GOT3 (cell line): ENCODE measurements around the gene VAV2.

ENCODE experiments used
- DNase-seq: peaks from one replicate; lab custom pipeline; 2025; ENCODE audit warnings: mixed read lengths; lab: John Stamatoyannopoulos, UW

The VAV2 gene

DNA sequence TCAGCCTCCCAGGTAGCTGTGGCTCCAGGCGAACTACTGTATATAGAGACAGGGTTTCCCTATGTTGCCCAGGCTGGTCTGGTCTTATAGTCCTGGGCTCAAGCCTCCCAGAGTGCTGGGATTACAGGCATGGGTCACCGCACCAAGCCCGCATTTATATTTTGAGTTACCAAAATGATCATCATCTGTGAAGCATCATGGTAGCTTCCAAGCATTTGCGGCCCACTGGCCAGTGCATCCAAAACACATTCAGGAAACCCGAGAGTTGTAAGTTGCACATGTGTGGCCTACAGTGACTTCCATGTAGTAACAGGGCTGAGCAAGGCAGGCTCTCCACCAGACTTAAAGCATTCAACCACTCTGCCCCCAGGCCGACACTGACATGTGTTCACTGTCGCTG lies 35.4 kb upstream of the VAV2 start:
- no peak for DNase-seq

DNA sequence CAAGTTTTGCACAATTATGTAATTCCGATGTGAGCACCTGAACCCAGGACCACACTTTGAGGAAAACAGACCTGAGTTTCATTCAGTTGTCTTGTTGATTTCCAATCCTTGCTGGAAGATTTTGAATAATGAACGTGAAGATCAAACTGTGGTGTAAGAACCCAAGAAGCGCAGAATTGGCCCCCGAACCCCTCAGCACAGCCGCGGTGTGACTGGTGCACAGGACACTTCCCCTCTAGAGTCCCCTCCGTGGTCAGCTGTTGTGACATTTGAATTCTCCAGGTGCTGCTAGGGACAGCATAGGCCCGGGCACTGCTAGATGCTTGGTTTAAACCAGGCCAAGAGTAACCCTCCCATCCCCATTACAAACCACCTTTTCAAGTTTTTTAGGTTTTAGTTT lies 34.9 kb upstream of the VAV2 start:
- no peak for DNase-seq

DNA sequence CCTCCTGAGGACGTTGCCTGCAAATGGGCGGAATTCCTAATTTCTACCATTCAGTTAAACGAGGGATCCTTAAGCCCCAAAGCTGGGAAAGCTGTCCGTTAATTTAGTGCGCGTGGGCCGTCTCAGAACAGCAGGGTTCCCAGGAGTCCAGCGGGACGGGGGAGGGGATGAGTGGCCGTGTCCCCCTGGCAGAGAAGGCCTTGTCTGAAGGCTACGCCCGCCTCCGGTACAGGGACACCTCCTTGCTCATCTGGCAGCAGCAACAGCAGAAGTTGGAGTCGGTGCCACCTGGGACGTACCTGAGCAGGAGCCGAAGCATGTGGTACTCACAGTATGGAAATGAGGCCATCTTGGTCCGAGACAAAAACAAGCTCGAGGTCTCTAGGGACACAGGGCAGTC lies 34.5 kb upstream of the VAV2 start:
- no peak for DNase-seq

GRCh38 chr9:134025606-134026541 lies 33.8 kb upstream of the VAV2 start:
- DNase-seq: no peak

DNA sequence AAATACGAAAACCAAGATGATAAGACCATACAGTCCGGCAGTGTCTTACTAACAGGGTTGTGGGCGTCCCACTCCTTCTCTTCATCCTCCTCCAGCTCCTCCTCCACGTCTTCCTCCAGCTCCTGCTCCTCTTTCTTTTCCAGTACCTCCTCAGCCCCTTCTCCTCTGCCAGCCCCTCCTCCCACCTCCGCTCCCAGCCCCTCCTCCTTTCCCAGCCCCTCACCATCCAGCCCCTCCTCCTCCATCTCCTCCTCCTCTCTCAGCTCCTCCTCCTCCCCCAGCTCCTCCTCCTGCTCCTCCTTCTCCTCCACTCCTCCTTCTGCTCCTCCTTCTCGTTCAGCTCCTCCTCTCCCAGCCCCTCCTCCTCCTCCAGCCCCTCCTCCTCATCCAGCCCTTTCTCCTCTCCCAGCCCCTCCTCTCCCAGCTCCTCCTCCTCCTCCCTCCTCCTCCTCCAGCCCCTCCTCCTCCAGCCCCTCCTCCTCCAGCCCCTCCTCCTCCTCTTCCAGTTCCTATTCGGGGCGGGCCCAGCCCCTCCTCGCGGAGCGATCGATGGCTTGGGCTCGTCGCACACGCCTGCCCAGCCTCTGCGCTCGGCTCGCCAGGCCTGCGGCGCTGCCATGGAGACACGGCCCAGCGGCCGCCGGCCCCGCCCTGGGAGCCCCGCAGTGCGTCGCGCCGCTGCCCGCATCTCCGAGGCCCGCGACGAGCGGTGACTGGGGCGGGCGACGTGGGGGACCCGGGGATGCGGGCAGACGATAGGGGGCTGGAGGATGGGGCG lies 32.9 kb upstream of the VAV2 start, which contains the start of gene BRD3OS:
Gene BRD3OS (plus strand): TSS at position 654 of the 778 bp plus-strand sequence. CDS start 1,267 bp downstream, outside the sequence.
- DNase-seq: peak; percentile 86

- DNase-seq: no peak
These were observed 32.2 kb upstream of the VAV2 start for GRCh38 chr9:134024214-134024792.

GRCh38 chr9:134014946-134015345 lies 22.8 kb upstream of the VAV2 start:
- no peak for DNase-seq

GRCh38 chr9:134011401-134011800 lies 19.3 kb upstream of the VAV2 start:
- DNase-seq: no peak

- no peak for DNase-seq
These were observed 18.4 kb upstream of the VAV2 start for GRCh38 chr9:134010310-134011173.

GRCh38 chr9:134007571-134007970 lies 15.4 kb upstream of the VAV2 start:
- no peak for DNase-seq

- DNase-seq: no peak
These were observed 15.0 kb upstream of the VAV2 start for GRCh38 chr9:134007150-134007549.

GRCh38 chr9:134005381-134005780 lies 13.3 kb upstream of the VAV2 start:
- no peak for DNase-seq

DNA sequence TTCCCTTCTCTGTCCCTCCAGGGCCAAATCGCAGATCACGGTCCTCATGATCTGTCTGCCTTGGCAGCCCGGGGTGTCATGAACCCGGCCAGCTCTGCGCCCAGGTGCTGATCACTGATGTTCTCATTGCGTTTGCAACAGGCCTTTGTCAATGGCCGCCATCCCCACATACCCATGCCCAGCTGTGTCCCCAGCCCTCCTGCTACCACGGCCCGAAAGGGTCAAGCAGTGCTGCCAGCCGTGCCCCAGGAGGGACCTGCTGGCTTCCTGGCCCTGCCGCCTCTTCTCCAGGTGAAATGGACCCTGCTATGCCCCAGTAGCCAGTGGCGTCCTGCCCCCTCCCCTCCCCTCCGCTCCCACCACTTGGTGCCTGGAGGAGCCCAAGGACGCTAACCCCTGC lies 12.8 kb upstream of the VAV2 start:
- no peak for DNase-seq

DNA sequence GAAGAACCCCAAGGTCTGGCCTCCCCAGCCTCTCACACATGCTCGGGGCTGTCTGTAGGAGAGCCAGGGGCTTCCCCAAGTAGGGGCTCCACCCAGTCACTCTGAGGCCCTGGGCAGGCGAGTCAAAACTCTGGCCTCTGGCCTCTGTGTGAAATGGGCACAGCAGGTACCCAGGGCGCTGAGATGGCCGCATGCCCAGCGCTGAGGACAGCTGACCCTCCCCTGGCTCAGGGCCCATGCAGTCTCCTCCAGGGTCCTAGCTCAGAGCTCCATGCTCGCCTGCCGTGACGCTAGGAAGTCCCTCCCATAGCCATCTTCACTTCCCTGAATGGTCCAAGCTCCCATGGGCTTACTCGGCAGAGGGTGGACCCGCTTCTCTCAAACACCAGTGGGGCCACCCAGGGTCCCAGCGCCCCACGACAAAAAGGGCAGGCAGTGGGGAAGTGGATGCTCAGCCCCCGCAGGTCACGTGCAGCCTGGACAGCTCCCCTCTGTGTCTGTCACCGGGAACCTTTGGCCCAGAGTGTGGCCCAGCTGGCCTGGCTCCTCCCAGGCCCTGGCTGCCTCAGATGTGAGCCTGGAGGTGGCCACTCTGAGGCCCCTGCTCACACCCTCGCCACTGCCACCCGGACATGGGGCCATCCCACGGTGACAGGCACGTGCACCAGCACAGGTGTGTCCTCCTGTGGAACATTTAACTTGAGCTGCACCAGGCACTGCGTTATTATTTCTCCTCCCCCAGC lies 12.2 kb upstream of the VAV2 start:
- no peak for DNase-seq

- DNase-seq: no peak
These were observed 11.1 kb upstream of the VAV2 start for GRCh38 chr9:134003237-134003636.

DNA sequence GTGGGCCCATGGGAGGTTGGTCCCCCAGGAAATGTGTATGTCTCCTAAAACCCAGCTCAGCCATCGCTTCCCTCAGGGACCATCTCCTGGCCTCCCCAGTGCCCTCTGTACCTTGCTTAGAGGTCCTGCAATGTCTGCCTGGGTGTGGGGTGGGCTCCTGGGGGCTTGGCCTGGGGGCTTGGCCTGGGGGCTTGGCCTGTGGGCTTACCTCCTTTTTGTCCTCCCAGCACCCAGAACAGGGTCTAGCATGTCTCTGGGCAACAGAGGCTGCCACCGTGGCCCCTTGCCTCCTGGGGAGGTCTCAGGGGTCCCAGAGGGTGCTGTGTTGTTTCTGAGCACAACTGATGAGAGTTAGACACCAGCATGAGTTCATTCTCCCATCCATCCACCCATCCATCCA lies 10.7 kb upstream of the VAV2 start:
- no peak for DNase-seq

DNA sequence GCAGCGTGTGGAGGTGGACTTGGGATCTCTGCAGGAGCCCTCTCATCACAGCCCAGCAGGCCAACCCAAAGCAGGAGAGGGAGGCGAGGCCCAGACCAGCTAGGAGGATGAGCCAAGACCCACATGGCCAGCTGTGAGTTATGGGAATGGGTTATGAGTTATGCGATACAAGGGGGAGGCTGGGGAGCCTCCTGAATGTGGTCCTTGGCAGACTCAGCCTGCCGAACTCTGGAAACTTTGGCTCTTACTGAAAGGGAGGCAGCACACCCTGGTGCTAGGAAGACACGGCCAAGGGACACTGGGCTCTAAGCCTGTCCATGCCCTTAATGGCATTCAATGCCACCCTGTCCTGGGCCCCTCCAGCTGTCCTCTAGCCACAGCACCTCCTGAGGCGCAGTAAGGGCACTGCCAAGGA lies 7.7 kb upstream of the VAV2 start:
- DNase-seq: no peak

GRCh38 chr9:133998915-133999595 lies 6.9 kb upstream of the VAV2 start:
- DNase-seq: no peak

GRCh38 chr9:133997584-133997983 lies 5.5 kb upstream of the VAV2 start:
- no peak for DNase-seq
